ENCODE measurements around the gene RHBDD1.

- no peak for TF ChIP-seq REST (IDR thresholded peaks at IDR 0.05; ENCODE audit: borderline replicate concordance)
- no peak for TF ChIP-seq CTCF (IDR thresholded peaks at IDR 0.05; ENCODE audit: poor library complexity, severe bottlenecking)
- no peak for TF ChIP-seq MXI1 (conservative IDR thresholded peaks at IDR 0.05; ENCODE audit: poor library complexity, severe bottlenecking)
- no peak for TF ChIP-seq TAF1 (IDR thresholded peaks at IDR 0.05; ENCODE audit: low read depth)
- TF ChIP-seq EP300 (conservative IDR thresholded peaks at IDR 0.05; ENCODE audit: poor library complexity, severe bottlenecking) = no peak
Measured at GRCh38 chr2:226991663-226992062, 155.8 kb downstream of the RHBDD1 start.
